Heart left ventricle (tissue), 13 donors: ENCODE results near the gene HENMT1.
A peak's percentile ranks its signal among the peaks of the same experiment; 100 is the strongest.

Source experiments
- POLR2A ChIP-seq, 2 donors: fragments of 450-650 bp; IDR thresholded peaks; one replicate each; pipeline ENCODE4 v1.6.1; 2017; ENCODE audit warnings: antibody characterized with exemption in 2 of 2, mild to moderate bottlenecking in 2 of 2, moderate library complexity in 2 of 2
- TF ChIP-seq, protein P1 (sequence below), 12 donors: fragments of 200-600 bp; sonication (generic) in 4 of 12; IDR thresholded peaks; one replicate each; pipeline versions ENCODE4 v1.5.0 to v1.8.0; 2018 to 2022; ENCODE audit warnings: antibody characterized with exemption in 12 of 12, mild to moderate bottlenecking in 5 of 12
- donor health status: ischemic (EF 13 %, LVEDD 7.1; RV severe dilation, severe dysfunction).
- donor health status: DM: no; HTN: yes; CAD: no.
- donor health status: DM: no; HTN: no; CAD: no.
- donor health status: ischemic (EF 25% LVEDD 6.9; RV normal size, moderate dysfunction).
- donor health status: ischemic (EF 25% LVEDD 5.7; RV mildly dilated, moderate dysfunction).
- donor health status: ischemic (EF 35%, LVEDD 5.7; RV mildly dilated, moderate dysfunction).
- donor health status: nonischemic (EF 11% LVEDD 7.7; RV severe dilation, severe dysfunction).
- donor health status: DM: yes; HTN: yes; CAD: no.
- donor health status: PGD.
- donor health status: ischemic (EF 29% LVEDD 5.4; RV normal size, mild dysfunction).
- donor health status: nonischemic (EF 23%, LVEDD 6.1; RV moderate dilation, normal function).

DNA sequence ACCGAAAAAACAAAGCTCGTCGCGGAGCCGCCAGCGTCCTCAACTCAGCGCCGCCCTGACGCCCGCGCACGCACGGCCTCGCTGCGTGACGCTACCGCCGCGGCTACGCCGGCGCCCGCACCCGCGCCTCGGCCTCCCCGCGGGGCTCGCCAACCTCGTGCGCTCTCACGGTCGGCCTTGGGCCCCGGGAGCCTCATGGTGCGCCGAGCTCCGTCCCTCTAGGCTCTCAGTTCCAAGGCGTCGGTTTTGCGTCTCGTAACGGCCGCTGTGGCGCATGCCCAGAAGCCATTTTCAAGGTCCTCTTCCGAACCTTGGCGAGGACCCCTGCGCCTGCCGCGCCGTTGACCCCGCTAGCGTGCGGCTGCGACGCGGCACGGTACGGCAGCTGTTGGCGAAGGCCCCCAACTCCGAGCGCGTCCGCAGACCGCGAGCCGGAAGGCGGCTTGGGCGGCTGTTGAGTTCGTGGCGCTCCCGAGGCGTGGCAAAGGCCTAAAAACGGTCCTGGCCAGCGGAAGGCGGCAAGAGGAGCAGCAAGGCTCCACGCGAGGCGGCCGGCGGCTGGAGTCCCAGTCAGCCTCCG, at the start of gene HENMT1:
- TF ChIP-seq, protein P1, sequence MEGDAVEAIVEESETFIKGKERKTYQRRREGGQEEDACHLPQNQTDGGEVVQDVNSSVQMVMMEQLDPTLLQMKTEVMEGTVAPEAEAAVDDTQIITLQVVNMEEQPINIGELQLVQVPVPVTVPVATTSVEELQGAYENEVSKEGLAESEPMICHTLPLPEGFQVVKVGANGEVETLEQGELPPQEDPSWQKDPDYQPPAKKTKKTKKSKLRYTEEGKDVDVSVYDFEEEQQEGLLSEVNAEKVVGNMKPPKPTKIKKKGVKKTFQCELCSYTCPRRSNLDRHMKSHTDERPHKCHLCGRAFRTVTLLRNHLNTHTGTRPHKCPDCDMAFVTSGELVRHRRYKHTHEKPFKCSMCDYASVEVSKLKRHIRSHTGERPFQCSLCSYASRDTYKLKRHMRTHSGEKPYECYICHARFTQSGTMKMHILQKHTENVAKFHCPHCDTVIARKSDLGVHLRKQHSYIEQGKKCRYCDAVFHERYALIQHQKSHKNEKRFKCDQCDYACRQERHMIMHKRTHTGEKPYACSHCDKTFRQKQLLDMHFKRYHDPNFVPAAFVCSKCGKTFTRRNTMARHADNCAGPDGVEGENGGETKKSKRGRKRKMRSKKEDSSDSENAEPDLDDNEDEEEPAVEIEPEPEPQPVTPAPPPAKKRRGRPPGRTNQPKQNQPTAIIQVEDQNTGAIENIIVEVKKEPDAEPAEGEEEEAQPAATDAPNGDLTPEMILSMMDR (IDR thresholded peaks at IDR 0.05), result no peak
- peak in 1 of 2 donors; percentile 38 for TF ChIP-seq POLR2A (IDR thresholded peaks at IDR 0.05)
